ENCODE measurements around the gene HIPK2. TPM values are rescaled to one million over a fixed set of nuclear protein-coding genes. Genes with fewer than 3 reads are reported as not detected.

Gene HIPK2
- total RNA-seq, 1 experiment from 2014 or later, result 64.3 TPM

GRCh38 chr7:139562491-139562890 is 215.3 kb downstream of the HIPK2 start:
- no TSS peak for BruUV-seq (replicated peaks)
- no peak for TF ChIP-seq CTCF (IDR thresholded peaks at IDR 0.05; ENCODE audit: unreplicated experiment)
- Mint-ChIP-seq H3K27me3 (ENCODE audit: insufficient read depth, unreplicated experiment) (no peaks in the 10 kb centered on the region), H3K36me3 (ENCODE audit: insufficient read depth, unreplicated experiment) (peaks cover 35% of the 10 kb centered on the region), H3K4me3 (ENCODE audit: unreplicated experiment) (no peak overlapping the region), H3K9me3 (ENCODE audit: unreplicated experiment) (no peaks in the 10 kb centered on the region), H3K27ac (ENCODE audit: low read depth, unreplicated experiment) (peak overlapping the region; percentile 75), H3K4me1 (ENCODE audit: insufficient read depth, unreplicated experiment) (no peaks in the 10 kb centered on the region)
- ChIA-PET CTCF (interaction anchor here (0.5 to 1.4 kb wide), 2 partner anchors 40 to 125 kb away, joined by 4 to 5 read pairs; no protein-coding TSS in a partner anchor), POLR2A (no interaction called here)
- DNase-seq (ENCODE audit: unreplicated experiment), result no peak
- intact Hi-C loops (cut with micrococcal nuclease), result no loop called here

- ChIA-PET POLR2A (no interaction called here), CTCF (no interaction called here)
- no peaks in the 10 kb centered on the region for H3K27me3 Mint-ChIP-seq (ENCODE audit: insufficient read depth, unreplicated experiment)
- H3K9me3 Mint-ChIP-seq (ENCODE audit: unreplicated experiment), result no peaks in the 10 kb centered on the region
- BruUV-seq (replicated peaks), result no TSS peak
- no peak for DNase-seq (ENCODE audit: unreplicated experiment)
- H3K36me3 Mint-ChIP-seq (ENCODE audit: insufficient read depth, unreplicated experiment), result peaks cover 19% of the 10 kb centered on the region
- H3K27ac Mint-ChIP-seq (ENCODE audit: low read depth, unreplicated experiment), result no peak overlapping the region
- no peak for TF ChIP-seq CTCF (IDR thresholded peaks at IDR 0.05; ENCODE audit: unreplicated experiment)
- no peak overlapping the region for H3K4me3 Mint-ChIP-seq (ENCODE audit: unreplicated experiment)
- H3K4me1 Mint-ChIP-seq (ENCODE audit: insufficient read depth, unreplicated experiment), result no peaks in the 10 kb centered on the region
- intact Hi-C loops (cut with micrococcal nuclease), result no loop called here
These were observed 217.1 kb downstream of the HIPK2 start for GRCh38 chr7:139560678-139561077.

GRCh38 chr7:139560199-139560598 is 217.6 kb downstream of the HIPK2 start:
- no TSS peak for BruUV-seq (replicated peaks)
- no peaks in the 10 kb centered on the region for H3K27me3 Mint-ChIP-seq (ENCODE audit: insufficient read depth, unreplicated experiment)
- H3K4me3 Mint-ChIP-seq (ENCODE audit: unreplicated experiment), result no peak overlapping the region
- H3K27ac Mint-ChIP-seq (ENCODE audit: low read depth, unreplicated experiment), result no peak overlapping the region
- CTCF ChIA-PET, result no interaction called here
- no peak for DNase-seq (ENCODE audit: unreplicated experiment)
- H3K36me3 Mint-ChIP-seq (ENCODE audit: insufficient read depth, unreplicated experiment), result peaks cover 19% of the 10 kb centered on the region
- no peaks in the 10 kb centered on the region for H3K4me1 Mint-ChIP-seq (ENCODE audit: insufficient read depth, unreplicated experiment)
- TF ChIP-seq CTCF (IDR thresholded peaks at IDR 0.05; ENCODE audit: unreplicated experiment), result no peak
- no peaks in the 10 kb centered on the region for H3K9me3 Mint-ChIP-seq (ENCODE audit: unreplicated experiment)
- POLR2A ChIA-PET, result no interaction called here
- intact Hi-C loops (cut with micrococcal nuclease), result no loop called here

- TF ChIP-seq CTCF (IDR thresholded peaks at IDR 0.05; ENCODE audit: unreplicated experiment), result no peak
- Mint-ChIP-seq H3K27me3 (ENCODE audit: insufficient read depth, unreplicated experiment) (no peaks in the 10 kb centered on the region), H3K27ac (ENCODE audit: low read depth, unreplicated experiment) (no peak overlapping the region), H3K4me1 (ENCODE audit: insufficient read depth, unreplicated experiment) (no peaks in the 10 kb centered on the region), H3K36me3 (ENCODE audit: insufficient read depth, unreplicated experiment) (peaks cover 13% of the 10 kb centered on the region), H3K4me3 (ENCODE audit: unreplicated experiment) (no peak overlapping the region), H3K9me3 (ENCODE audit: unreplicated experiment) (no peaks in the 10 kb centered on the region)
- no TSS peak for BruUV-seq (replicated peaks)
- POLR2A ChIA-PET, result interaction anchor here (0.6 kb wide), 1 partner anchor 200 kb away, joined by 3 read pairs; no protein-coding TSS in a partner anchor
- intact Hi-C loops (cut with micrococcal nuclease), result no loop called here
- CTCF ChIA-PET, result interaction anchor here (0.7 to 1.0 kb wide), 2 partner anchors 10 to 59 kb away, joined by 3 read pairs; no protein-coding TSS in a partner anchor
- no peak for DNase-seq (ENCODE audit: unreplicated experiment)
These were observed 218.3 kb downstream of the HIPK2 start for GRCh38 chr7:139559364-139560105.
